Parathyroid adenoma (tissue), 2 donors: ENCODE data around the gene SMS.

ENCODE experiments used
- H2AFZ ChIP-seq: fragments of 300-600 bp; sonication (generic); one replicate; pipeline ENCODE4 v1.7.0; 2017; ENCODE audit warnings: antibody characterized with exemption, mild to moderate bottlenecking
- H3K27ac ChIP-seq: fragments of 300-600 bp; sonication (generic); one replicate; pipeline ENCODE4 v1.7.0; 2017
- H3K27me3 ChIP-seq: fragments of 300-600 bp; sonication (generic); one replicate; pipeline ENCODE4 v1.7.0; 2017; ENCODE audit warnings: low read length; ENCODE audit not compliant: control insufficient read depth, insufficient read depth
- H3K36me3 ChIP-seq: fragments of 300-600 bp; sonication (generic); one replicate; pipeline ENCODE4 v1.7.0; 2017; ENCODE audit warnings: low read length; ENCODE audit not compliant: control insufficient read depth, insufficient read depth
- H3K4me1 ChIP-seq: fragments of 300-600 bp; sonication (generic); one replicate; pipeline ENCODE4 v1.7.0; 2017; ENCODE audit warnings: control low read depth
- H3K4me2 ChIP-seq: fragments of 300-600 bp; sonication (generic); one replicate; pipeline ENCODE4 v1.7.0; 2017; ENCODE audit warnings: low read length
- H3K4me3 ChIP-seq: fragments of 300-600 bp; sonication (generic); one replicate; pipeline ENCODE4 v1.7.0; 2017; ENCODE audit warnings: low read depth, low read length
- H3K79me2 ChIP-seq: fragments of 300-600 bp; sonication (generic); one replicate; pipeline ENCODE4 v1.7.0; 2017; ENCODE audit warnings: control low read depth
- H3K9ac ChIP-seq: fragments of 300-600 bp; sonication (generic); one replicate; pipeline ENCODE4 v1.7.0; 2017; ENCODE audit warnings: mild to moderate bottlenecking
- H3K9me3 ChIP-seq: fragments of 300-600 bp; sonication (generic); one replicate; pipeline ENCODE4 v1.7.0; 2017; ENCODE audit warnings: low read length; ENCODE audit not compliant: control insufficient read depth
- TF ChIP-seq, protein P1 (sequence below): fragments of 300-600 bp; sonication (generic); IDR thresholded peaks from one replicate; pipeline ENCODE4 v1.7.0; 2017; ENCODE audit warnings: antibody characterized with exemption, mild to moderate bottlenecking
- donor health status: primary hyperparathyroidism.

SMS gene

DNA sequence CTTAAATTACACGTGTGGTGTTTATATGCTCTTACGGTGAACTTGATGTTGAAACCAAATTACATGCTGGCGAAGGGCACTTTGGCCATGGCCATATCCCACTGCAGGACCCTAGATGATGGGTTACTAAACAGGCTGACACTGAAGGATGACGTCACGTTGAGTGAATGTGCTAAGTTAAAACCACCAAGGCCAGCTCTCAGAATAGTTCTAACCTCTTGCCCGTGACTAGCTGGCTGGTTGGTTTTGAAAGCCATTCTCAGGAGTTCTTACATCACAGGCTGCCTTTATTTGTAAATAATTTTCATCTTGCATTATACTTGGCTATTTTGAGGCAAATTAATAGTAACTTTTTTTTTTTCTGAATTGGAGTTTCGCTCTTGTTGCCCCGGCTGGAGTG is 50.3 kb downstream of the SMS start:
- no peaks in the 10 kb centered on the region for H3K36me3 ChIP-seq
- TF ChIP-seq, protein P1, sequence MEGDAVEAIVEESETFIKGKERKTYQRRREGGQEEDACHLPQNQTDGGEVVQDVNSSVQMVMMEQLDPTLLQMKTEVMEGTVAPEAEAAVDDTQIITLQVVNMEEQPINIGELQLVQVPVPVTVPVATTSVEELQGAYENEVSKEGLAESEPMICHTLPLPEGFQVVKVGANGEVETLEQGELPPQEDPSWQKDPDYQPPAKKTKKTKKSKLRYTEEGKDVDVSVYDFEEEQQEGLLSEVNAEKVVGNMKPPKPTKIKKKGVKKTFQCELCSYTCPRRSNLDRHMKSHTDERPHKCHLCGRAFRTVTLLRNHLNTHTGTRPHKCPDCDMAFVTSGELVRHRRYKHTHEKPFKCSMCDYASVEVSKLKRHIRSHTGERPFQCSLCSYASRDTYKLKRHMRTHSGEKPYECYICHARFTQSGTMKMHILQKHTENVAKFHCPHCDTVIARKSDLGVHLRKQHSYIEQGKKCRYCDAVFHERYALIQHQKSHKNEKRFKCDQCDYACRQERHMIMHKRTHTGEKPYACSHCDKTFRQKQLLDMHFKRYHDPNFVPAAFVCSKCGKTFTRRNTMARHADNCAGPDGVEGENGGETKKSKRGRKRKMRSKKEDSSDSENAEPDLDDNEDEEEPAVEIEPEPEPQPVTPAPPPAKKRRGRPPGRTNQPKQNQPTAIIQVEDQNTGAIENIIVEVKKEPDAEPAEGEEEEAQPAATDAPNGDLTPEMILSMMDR = no peak
- no peak overlapping the region for H3K4me3 ChIP-seq

DNA sequence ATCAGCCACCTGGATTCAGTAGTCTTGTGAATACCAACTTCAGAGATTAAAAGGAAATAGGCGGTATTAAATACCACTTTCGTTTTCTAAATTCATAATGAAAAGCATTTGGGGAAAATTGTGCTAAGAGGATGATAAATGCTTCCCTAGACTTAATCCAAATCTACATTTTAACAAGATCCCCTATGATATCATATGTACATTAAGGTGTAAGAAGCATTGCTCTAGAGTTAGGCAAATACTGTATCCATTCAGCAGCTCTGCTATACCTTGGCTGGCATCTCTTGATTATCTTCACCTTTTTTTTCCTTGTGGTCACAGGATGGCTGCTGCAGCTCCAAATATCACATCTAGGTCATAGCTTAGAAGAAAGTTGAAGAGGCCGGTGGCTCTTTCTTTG is 51.0 kb downstream of the SMS start:
- H3K27me3 ChIP-seq = no peaks in the 10 kb centered on the region
- no peak overlapping the region for H2AFZ ChIP-seq
- TF ChIP-seq, protein P1 = no peak
- H3K4me2 ChIP-seq = no peak overlapping the region
- H3K4me1 ChIP-seq = no peaks in the 10 kb centered on the region
- no peak overlapping the region for H3K4me3 ChIP-seq
- no peak overlapping the region for H3K27ac ChIP-seq
- H3K79me2 ChIP-seq = no peaks in the 10 kb centered on the region
- H3K9ac ChIP-seq = no peak overlapping the region
- H3K9me3 ChIP-seq = no peaks in the 10 kb centered on the region
- H3K36me3 ChIP-seq = no peaks in the 10 kb centered on the region

More for the DNA sequence above, 50.3 kb downstream of the SMS start:
- no peaks in the 10 kb centered on the region for H3K27me3 ChIP-seq
- H3K9me3 ChIP-seq = no peaks in the 10 kb centered on the region
- no peaks in the 10 kb centered on the region for H3K4me1 ChIP-seq
- no peak overlapping the region for H3K9ac ChIP-seq
- no peaks in the 10 kb centered on the region for H3K79me2 ChIP-seq
- H3K27ac ChIP-seq = no peak overlapping the region
- H2AFZ ChIP-seq = no peak overlapping the region
- no peak overlapping the region for H3K4me2 ChIP-seq

DNA sequence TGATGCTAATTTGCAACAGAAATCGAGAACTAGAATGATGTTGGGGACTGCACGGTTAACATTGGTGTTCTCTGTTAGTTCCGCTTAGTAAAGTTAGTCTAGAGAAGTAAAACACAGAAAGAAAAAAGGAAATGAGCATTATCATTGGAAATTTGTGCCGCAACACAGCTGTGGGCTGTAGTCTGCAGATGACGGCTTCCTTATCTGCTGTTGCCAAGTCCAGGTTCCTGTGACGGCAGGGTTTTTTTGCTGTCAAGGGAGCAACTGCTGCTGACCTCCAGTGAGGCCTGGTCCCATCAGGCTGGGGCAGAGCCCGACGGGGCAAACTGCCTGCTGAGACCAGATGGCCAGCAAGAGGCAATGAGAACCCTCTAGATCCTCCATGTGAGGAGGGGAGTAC is 52.8 kb downstream of the SMS start:
- Histone ChIP-seq H3K79me2 (no peaks in the 10 kb centered on the region), H2AFZ (no peak overlapping the region), H3K27me3 (no peaks in the 10 kb centered on the region), H3K4me2 (no peak overlapping the region), H3K4me1 (no peaks in the 10 kb centered on the region), H3K27ac (no peak overlapping the region), H3K4me3 (no peak overlapping the region), H3K9ac (no peak overlapping the region), H3K9me3 (no peaks in the 10 kb centered on the region), H3K36me3 (no peaks in the 10 kb centered on the region)
- TF ChIP-seq, protein P1 = no peak

DNA sequence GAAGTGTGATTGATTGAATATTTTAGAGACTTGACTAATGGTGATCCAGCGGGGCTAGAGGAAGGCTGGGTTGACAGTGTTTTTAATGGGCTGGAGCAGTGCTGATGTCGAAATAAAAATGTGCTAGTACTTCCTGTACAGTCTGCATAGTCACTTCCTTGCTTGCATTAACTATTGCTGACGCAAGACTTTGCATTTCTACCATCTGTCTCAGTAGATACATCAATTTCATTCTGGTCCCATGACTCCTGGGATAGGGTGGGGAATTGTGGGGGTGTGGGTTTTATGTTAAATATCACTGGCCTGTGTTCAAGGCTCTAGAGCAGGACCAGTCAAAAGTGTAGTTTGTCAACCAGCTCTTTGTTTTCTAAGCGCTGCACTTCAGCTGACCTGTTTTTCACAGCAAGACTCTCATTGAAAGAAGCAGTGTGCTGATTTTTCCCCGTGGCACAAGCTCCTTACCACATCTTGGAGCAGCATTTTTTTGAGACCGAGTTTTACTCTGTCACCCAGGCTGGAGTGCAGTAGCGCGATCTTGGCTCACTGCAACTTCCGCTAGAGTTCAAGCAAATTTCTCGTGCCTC is 56.5 kb downstream of the SMS start:
- no peak overlapping the region for H3K27ac ChIP-seq
- no peak overlapping the region for H3K9ac ChIP-seq
- H3K4me1 ChIP-seq = no peaks in the 10 kb centered on the region
- H2AFZ ChIP-seq = no peak overlapping the region
- H3K27me3 ChIP-seq = no peaks in the 10 kb centered on the region
- no peak overlapping the region for H3K4me3 ChIP-seq
- TF ChIP-seq, protein P1 = no peak
- no peaks in the 10 kb centered on the region for H3K9me3 ChIP-seq
- no peaks in the 10 kb centered on the region for H3K79me2 ChIP-seq
- H3K36me3 ChIP-seq = no peaks in the 10 kb centered on the region
- no peak overlapping the region for H3K4me2 ChIP-seq

DNA sequence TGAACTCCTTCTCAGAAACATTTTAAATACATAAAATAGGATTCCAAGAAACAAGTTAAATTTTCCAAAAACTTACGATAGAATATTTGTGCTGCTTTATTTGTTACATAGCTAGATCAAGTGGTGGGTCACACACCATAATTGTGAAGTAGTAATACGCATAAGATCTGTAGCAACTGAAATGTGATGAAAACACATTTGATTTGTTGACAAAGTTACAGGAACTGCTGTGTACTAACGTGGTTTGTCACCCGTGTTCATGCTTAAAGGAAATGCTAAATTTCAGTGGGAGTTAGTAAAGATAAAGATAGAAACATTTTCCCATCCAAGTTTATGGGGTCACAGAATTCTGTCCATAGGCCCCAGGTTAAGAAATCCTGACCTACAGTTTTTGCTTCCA is 57.5 kb downstream of the SMS start:
- Histone ChIP-seq H3K27me3 (no peaks in the 10 kb centered on the region), H3K79me2 (no peaks in the 10 kb centered on the region), H3K4me2 (no peak overlapping the region), H3K27ac (no peak overlapping the region), H3K9ac (no peak overlapping the region), H3K4me1 (no peaks in the 10 kb centered on the region), H3K4me3 (no peak overlapping the region), H3K9me3 (no peaks in the 10 kb centered on the region), H2AFZ (no peak overlapping the region), H3K36me3 (no peaks in the 10 kb centered on the region)
- TF ChIP-seq, protein P1 = no peak
